HepG2 (cell line): Measurements from ENCODE around the gene NUP85. TPM values are rescaled to one million over a fixed set of nuclear protein-coding genes. Genes with fewer than 3 reads are reported as not detected.

Experiments
- CBX2 ChIP-seq, 2 experiments: fragments of 200-600 bp in 1 of 2; sonication (generic); formaldehyde crosslinking in 1 of 2; IDR thresholded peaks; 2 replicates each; pipeline versions ENCODE4 v1.7.0 to v1.8.1; 2018 to 2022; ENCODE audit warnings: low read depth in 2 of 2, low read length in 1 of 2, mild to moderate bottlenecking in 1 of 2, missing genetic modification reagents in 1 of 2
- CSRNP2 ChIP-seq: sonication (generic); formaldehyde crosslinking; conservative IDR thresholded peaks from 2 replicates; pipeline ENCODE4 v1.8.0; 2022; ENCODE audit warnings: low read depth, missing genetic modification reagents
- DDIT3 ChIP-seq: sonication (generic); formaldehyde crosslinking; IDR thresholded peaks from 2 replicates; pipeline ENCODE4 v1.4.0; 2020; ENCODE audit warnings: mild to moderate bottlenecking, missing genetic modification reagents
- EED ChIP-seq: sonication (generic); formaldehyde crosslinking; IDR thresholded peaks from 2 replicates; pipeline ENCODE4 v1.5.0; 2020; ENCODE audit warnings: mild to moderate bottlenecking, missing genetic modification reagents
- FOXK2 ChIP-seq: fragments of 450-650 bp; IDR thresholded peaks from 2 replicates; pipeline ENCODE4 v1.6.1; 2016
- GLI4 ChIP-seq: sonication (generic); formaldehyde crosslinking; IDR thresholded peaks from 2 replicates; pipeline ENCODE4 v1.5.1; 2020; ENCODE audit warnings: missing genetic modification reagents, mild to moderate bottlenecking, moderate library complexity, borderline replicate concordance
- KAT8 ChIP-seq: IDR thresholded peaks from 2 replicates; pipeline ENCODE4 v1.6.1; 2016; ENCODE audit warnings: missing genetic modification reagents, missing compliant biosample characterization
- MIER3 ChIP-seq: IDR thresholded peaks from 2 replicates; pipeline ENCODE4 v1.6.1; 2016; ENCODE audit warnings: missing compliant biosample characterization, borderline replicate concordance
- MNT ChIP-seq: fragments of 450-650 bp; IDR thresholded peaks from 2 replicates; pipeline ENCODE4 v1.6.1; 2016
- MZF1 ChIP-seq: sonication (generic); formaldehyde crosslinking; IDR thresholded peaks from 2 replicates; pipeline ENCODE4 v1.8.1; 2023; ENCODE audit warnings: mild to moderate bottlenecking, missing genetic modification reagents, borderline replicate concordance
- NR1H2 ChIP-seq: sonication (generic); formaldehyde crosslinking; IDR thresholded peaks from 2 replicates; pipeline ENCODE4 v1.8.1; 2022; ENCODE audit warnings: low read depth, missing genetic modification reagents, borderline replicate concordance
- PRDM4 ChIP-seq: sonication (generic); formaldehyde crosslinking; IDR thresholded peaks from 2 replicates; pipeline ENCODE4 v1.9.0; 2021; ENCODE audit warnings: missing genetic modification reagents, borderline replicate concordance
- TRAFD1 ChIP-seq: sonication (generic); formaldehyde crosslinking; IDR thresholded peaks from 2 replicates; pipeline ENCODE4 v1.5.1; 2020; ENCODE audit warnings: missing genetic modification reagents, mild to moderate bottlenecking, borderline replicate concordance
- XRCC5 ChIP-seq: fragments of 200-400 bp; formaldehyde crosslinking; optimal IDR thresholded peaks from 2 replicates; pipeline ENCODE3; 2017; ENCODE audit warnings: mild to moderate bottlenecking, low read length
- ZNF121 ChIP-seq: sonication (generic); formaldehyde crosslinking; IDR thresholded peaks from 2 replicates; pipeline ENCODE4 v1.5.0; 2020; ENCODE audit warnings: mild to moderate bottlenecking, missing genetic modification reagents
- ZNF160 ChIP-seq: sonication (generic); formaldehyde crosslinking; IDR thresholded peaks from 2 replicates; pipeline ENCODE4 v1.8.0; 2022; ENCODE audit warnings: mild to moderate bottlenecking, inconsistent platforms, missing genetic modification reagents
- ZNF337 ChIP-seq: sonication (generic); formaldehyde crosslinking; IDR thresholded peaks from 2 replicates; pipeline ENCODE4 v1.5.1; 2020; ENCODE audit warnings: missing genetic modification reagents, low read depth, mild to moderate bottlenecking, borderline replicate concordance
- ZNF557 ChIP-seq: sonication (generic); formaldehyde crosslinking; IDR thresholded peaks from 2 replicates; pipeline ENCODE4 v1.4.0; 2020; ENCODE audit warnings: missing genetic modification reagents
- ZNF589 ChIP-seq: sonication (generic); formaldehyde crosslinking; conservative IDR thresholded peaks from 2 replicates; pipeline ENCODE4 v1.8.0; 2022; ENCODE audit warnings: mild to moderate bottlenecking, moderate library complexity, missing genetic modification reagents
- ZNF766 ChIP-seq: sonication (generic); formaldehyde crosslinking; IDR thresholded peaks from 2 replicates; pipeline ENCODE4 v1.5.0; 2020; ENCODE audit warnings: missing genetic modification reagents, borderline replicate concordance
- ZSCAN21 ChIP-seq: sonication (generic); formaldehyde crosslinking; IDR thresholded peaks from 2 replicates; pipeline ENCODE4 v1.8.0; 2022; ENCODE audit warnings: mild to moderate bottlenecking, missing genetic modification reagents, moderate library complexity, borderline replicate concordance
- polyA plus RNA-seq, 8 experiments: library from polyadenylated mRNA; depleted of rRNA in 3 of 8; stranded (reverse) in 7 of 8; unstranded in 1 of 8; fragments of >200 nt; fragmentation: Illumina TruSeq in 4 of 8; extraction: Trizol in 4 of 8; gene quantifications; 2 replicates each; pipeline versions ENCODE4 v1.2.1 to v1.2.3, GENCODE V29; 2011 to 2016; ENCODE audit warnings: low read depth in 4 of 8, missing spikeins in 1 of 8, mixed read lengths in 1 of 8; ENCODE audit not compliant: insufficient read depth in 1 of 8
- total RNA-seq, 5 experiments: library from RNA; depleted of rRNA; stranded (reverse); fragments of >200 nt; fragmentation: Illumina TruSeq; extraction: Trizol; gene quantifications; 2 replicates each; pipeline ENCODE4 v1.2.3, GENCODE V29; 2016; ENCODE audit warnings: low read depth in 1 of 5

Gene NUP85
- total and polyA plus RNA-seq, 2 of the 13 experiments (the other 11 are each of a cell fraction or from before 2014, with no cell fraction given) = 89.1 to 124 TPM

GRCh38 chr17:75270218-75270965 lies 64.9 kb downstream of the NUP85 start (continued):
- TF ChIP-seq GLI4 (CRISPR knock-in tag) (no peak), ZNF121 (peak; percentile 50; the same call in 1 of the 2 replicates), CSRNP2 (CRISPR knock-in tag) (no peak), ZNF337 (CRISPR knock-in tag) (0 out of 2 replicates have a peak, but pooled peaks have one; percentile 61), MNT (no peak), ZSCAN21 (no peak), PRDM4 (CRISPR knock-in tag) (no peak), DDIT3 (CRISPR knock-in tag) (no peak), FOXK2 (no peak), CBX2 (IDR thresholded peaks at IDR 0.05; ENCODE audit: low read depth, low read length) (no peak), CBX2 (CRISPR knock-in tag; IDR thresholded peaks at IDR 0.05; ENCODE audit: low read depth) (no peak; the same call in 1 of the 2 replicates), MZF1 (no peak), ZNF160 (CRISPR knock-in tag) (no peak), XRCC5 (peak; percentile 77), NR1H2 (no peak), KAT8 (CRISPR knock-in tag) (no peak; the same call in 1 of the 2 replicates), MIER3 (CRISPR knock-in tag) (peak; percentile 29; the same call in 1 of the 2 replicates), TRAFD1 (no peak), EED (CRISPR knock-in tag) (peak; percentile 77), ZNF766 (CRISPR knock-in tag) (peak; percentile 95; the same call in 1 of the 2 replicates), ZNF557 (CRISPR knock-in tag) (0 out of 2 replicates have a peak, but pooled peaks have one; percentile 17), ZNF589 (CRISPR knock-in tag) (no peak)
